ENCODE results near the gene KRT79.

Gene KRT79

GRCh38 chr12:52817699-52818238, 16.3 kb downstream of the KRT79 start:
- DNase-seq, result no peak

- no peak for DNase-seq
Observed at GRCh38 chr12:52817003-52817698, 17.0 kb downstream of the KRT79 start.

GRCh38 chr12:52815676-52816588, 18.2 kb downstream of the KRT79 start:
- no peak for DNase-seq

GRCh38 chr12:52815161-52815560, 18.9 kb downstream of the KRT79 start:
- no peak for DNase-seq

GRCh38 chr12:52814710-52815155, 19.4 kb downstream of the KRT79 start:
- DNase-seq, result no peak

- DNase-seq, result no peak
Observed at GRCh38 chr12:52813885-52814709, 20.0 kb downstream of the KRT79 start, which contains the start of gene KRT4. TSS of gene KRT4 (minus strand) at chr12:52814116. CDS start at chr12:52814058, 58 bp downstream.

GRCh38 chr12:52813203-52813819, 20.8 kb downstream of the KRT79 start:
- DNase-seq, result no peak

GRCh38 chr12:52812749-52813148, 21.4 kb downstream of the KRT79 start:
- no peak for DNase-seq

GRCh38 chr12:52812073-52812400, 22.1 kb downstream of the KRT79 start:
- no peak for DNase-seq

- DNase-seq, result no peak
Observed at GRCh38 chr12:52811191-52812072, 22.7 kb downstream of the KRT79 start.

GRCh38 chr12:52810554-52810953, 23.6 kb downstream of the KRT79 start:
- DNase-seq, result no peak

GRCh38 chr12:52809166-52809565, 24.9 kb downstream of the KRT79 start:
- DNase-seq, result no peak

GRCh38 chr12:52808573-52809160, 25.4 kb downstream of the KRT79 start:
- no peak for DNase-seq

GRCh38 chr12:52807544-52808470, 26.3 kb downstream of the KRT79 start:
- DNase-seq, result no peak

- no peak for DNase-seq
Observed at GRCh38 chr12:52806821-52807543, 27.1 kb downstream of the KRT79 start.

GRCh38 chr12:52806169-52806811, 27.8 kb downstream of the KRT79 start:
- no peak for DNase-seq

GRCh38 chr12:52805739-52806138, 28.4 kb downstream of the KRT79 start:
- no peak for DNase-seq

GRCh38 chr12:52805000-52805399, 29.1 kb downstream of the KRT79 start:
- DNase-seq, result no peak

GRCh38 chr12:52802442-52802841, 31.7 kb downstream of the KRT79 start:
- no peak for DNase-seq
